H1 (cell line): ENCODE data around the gene FAM171A1. TPM values are rescaled to one million over a fixed set of nuclear protein-coding genes. Genes with fewer than 3 reads are reported as not detected.

Experiments used
- CBX5 ChIP-seq: fragments of 300-800, 300-1000 bp; sonication (generic); IDR thresholded peaks from 2 replicates; pipeline ENCODE4 v1.7.1; 2016; ENCODE audit warnings: antibody characterized with exemption, low read length, low read depth
- RXRA ChIP-seq: IDR thresholded peaks from 2 replicates; pipeline ENCODE4 v1.6.1; 2011; ENCODE audit warnings: low read depth, mild to moderate bottlenecking, low read length, moderate library complexity; ENCODE audit not compliant: insufficient read depth
- polyA plus RNA-seq, 7 experiments: library from polyadenylated mRNA; depleted of rRNA in 3 of 7; stranded (reverse) in 5 of 7; unstranded in 2 of 7; fragments of >200 nt in 5 of 7; fragments of 200-250 nt in 2 of 7; gene quantifications; 1 replicate in 5 of 7; 2 replicates in 1 of 7; 4 replicates in 1 of 7; pipeline versions ENCODE4 v1.2.1 to v1.2.3, GENCODE V29; 2011 to 2013; ENCODE audit warnings: missing spikeins in 2 of 7, mixed read lengths in 2 of 7
- total RNA-seq: library from RNA; stranded (reverse); fragmentation: NEBNext Ultra II Directional; extraction: Animal tissue kit (Norgen Biotek cat#: 25700); gene quantifications from 2 replicates; pipeline ENCODE4 v1.2.1, GENCODE V29; 2021

The FAM171A1 gene
- total and polyA plus RNA-seq, 2 of the 8 experiments (the other 6 are each of a cell fraction or from before 2014, with no cell fraction given), result 26.6 to 42.1 TPM

GRCh38 chr10:15369256-15370211 is 1.6 kb downstream of the FAM171A1 start (continued):
- TF ChIP-seq RXRA (no peak), CBX5 (no peak)
- TF ChIP-seq, all 59 proteins: peak for 2
